ENCODE data around the gene STK10. TPM values are rescaled to one million over a fixed set of nuclear protein-coding genes. Genes with fewer than 3 reads are reported as not detected.
A peak's percentile ranks its signal among the peaks of the same experiment; 100 is the strongest.

The STK10 gene
- total RNA-seq, 1 donor from 2014 or later: 22.3 TPM

DNA sequence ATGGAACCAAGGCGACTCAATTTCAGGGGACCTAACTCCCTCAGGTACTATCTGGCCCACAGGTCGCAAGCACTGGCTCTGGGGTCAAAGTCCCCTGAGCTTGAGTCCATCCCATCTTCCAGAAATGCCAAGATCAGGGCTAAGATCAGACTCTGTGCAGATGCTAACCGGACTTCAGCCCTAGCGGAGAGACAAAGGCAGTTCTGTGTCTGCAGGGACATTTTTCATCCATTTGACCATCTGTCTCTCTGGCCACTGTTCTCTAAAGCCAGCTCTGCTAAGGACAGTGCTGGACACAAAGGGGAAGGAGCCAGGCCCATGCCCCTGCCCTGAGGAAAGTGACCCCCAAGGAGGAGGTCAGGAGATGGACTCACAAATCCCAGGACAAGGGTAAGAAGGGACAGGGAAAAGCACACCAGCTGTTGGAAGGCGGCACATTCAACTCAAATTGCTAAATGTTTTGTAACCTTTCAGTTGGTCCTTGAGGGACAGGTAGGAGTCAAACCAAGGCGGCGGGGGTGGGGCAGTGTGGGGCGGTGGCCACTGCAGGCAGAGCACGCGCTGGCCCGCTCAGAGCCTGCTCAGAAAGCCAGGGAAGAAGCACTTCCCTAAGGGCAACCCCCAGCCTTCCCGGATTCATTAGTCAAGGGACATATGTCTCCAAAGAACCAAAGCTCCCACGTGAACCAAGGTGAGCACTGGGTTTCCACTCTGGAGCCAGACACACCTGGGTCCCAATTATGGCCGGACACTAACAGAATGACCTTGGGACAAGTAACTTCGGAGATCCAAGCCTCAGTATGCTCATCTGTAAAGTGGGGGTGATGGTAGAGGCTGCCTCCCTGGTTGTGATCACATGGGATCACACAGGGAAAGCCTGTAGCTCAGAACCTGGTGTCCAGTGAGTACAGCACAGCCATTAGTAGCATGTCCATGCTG lies 42.8 kb downstream of the STK10 start:
- DNase-seq (ENCODE audit: low read depth): no peak

DNA sequence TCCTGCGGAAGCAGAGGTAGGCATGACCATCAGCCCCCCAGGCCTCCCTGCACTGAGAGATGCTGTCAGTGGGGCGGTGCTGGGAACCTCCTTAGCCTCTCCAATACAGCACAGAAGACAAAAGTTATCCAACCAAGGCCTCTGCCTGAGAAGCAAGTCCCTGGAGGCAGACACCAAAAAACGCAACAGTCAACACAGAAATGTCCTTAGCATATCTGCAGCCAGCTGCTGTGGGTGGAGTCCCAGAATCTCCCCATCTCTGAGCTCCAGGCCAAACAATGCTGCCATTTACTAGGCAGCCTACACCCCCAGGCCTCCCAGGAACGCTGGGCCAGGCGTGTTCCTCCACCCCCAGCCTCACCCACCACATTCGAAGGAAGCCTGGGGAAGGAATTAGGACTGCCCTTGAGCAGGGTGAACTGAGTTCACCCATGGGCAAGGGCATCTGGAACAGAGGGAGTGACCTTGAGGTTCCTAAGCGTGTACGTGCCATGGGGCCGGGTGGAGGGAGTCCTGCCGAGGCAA lies 43.7 kb downstream of the STK10 start:
- peak; percentile 28 for DNase-seq (ENCODE audit: low read depth)

DNA sequence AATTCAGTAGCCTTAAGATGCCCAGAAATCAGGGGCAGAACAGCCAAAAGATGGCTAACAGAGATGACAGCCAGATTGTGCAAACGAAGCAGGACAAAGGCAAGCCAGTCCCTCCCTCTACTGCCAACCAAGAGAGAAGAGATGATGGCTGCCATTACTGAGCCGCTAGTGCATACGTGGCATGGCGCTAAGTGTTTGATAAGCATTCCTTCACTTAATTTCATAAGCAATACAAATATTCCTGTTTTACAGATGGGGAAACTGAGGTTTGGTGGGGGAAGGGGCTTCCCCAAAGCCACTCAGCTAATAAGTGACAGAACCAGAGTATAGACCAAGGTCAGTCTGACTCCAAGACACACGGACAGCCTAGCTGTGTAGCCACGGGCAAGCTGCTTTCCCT lies 44.1 kb downstream of the STK10 start:
- no peak for DNase-seq (ENCODE audit: low read depth)

DNA sequence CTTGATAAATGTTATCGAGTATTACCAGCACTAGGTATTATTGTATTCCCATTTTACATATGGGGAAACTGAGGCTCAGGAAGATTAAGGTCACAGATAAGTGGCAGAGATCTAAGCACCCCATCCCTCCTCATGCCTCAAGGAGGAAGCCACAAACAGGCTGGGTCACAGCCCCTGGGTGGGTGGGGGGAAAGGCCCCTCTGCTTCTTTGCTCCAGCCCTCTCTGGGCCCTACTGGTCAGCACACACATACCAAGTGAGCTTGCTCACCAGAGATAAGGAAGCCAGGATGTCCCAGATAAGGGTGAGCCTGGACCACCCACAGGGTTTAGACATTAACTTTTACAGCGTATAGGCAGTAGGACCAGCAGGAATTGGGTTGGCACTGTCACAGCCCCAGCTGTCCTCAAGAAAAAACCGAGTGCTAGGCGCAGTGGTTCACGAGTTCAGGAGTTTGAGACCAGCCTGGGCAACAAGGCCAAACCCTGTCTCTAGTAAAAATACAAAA lies 45.3 kb downstream of the STK10 start:
- DNase-seq (ENCODE audit: low read depth): no peak

DNA sequence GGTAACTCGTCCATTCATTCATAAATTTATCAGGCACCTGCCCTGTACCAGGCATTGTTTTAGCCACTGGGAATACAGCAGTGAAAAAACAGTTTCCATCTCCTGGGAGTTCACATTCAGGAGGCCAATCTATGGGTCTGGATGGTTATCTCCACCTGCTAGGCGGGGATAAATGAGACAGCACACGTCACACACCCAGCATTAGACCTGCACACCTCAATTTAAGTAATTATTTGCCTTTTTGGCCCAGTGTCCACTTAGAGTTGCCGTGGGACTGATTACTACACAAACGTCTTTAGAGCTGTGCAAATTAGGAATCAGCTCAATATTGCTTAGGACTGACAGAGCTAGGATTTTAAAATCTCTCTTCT lies 46.1 kb downstream of the STK10 start:
- no peak for DNase-seq (ENCODE audit: low read depth)

DNA sequence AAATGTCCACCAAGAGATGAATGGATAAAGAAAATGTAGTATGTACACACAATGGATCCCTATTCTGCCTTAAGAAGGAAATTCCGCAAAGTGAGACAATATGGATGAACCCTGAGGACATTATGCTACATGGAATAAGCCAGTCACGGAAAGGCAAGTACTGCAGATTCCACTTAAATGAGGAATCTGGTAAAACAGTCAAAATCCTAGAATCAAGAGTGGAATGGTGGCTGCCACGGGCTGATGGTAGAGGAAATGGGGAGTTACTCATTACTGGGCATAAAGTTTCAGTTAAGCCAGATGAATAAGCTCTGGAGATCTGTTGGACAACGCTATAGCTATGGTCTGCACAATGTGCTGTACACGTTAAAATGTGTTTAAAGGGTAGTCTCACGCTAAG lies 47.2 kb downstream of the STK10 start:
- DNase-seq (ENCODE audit: low read depth): no peak

DNA sequence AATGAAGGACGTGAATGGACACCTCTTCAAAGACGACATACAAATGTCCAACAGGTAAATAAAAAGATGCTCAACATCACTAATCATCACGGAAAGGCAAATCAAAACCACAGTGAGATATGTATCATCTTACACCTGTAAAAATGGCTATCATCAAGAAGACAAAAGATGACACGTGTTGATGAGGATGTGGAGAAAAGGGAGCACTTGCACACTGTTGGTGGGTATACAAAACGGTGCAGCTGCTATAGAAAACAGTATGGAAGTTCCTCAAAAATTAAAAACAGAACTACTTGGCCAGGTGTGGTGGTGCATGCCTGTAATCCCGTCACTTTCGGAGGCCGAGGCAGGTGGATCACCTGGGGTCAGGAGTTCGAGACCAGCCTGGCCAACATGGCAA lies 47.9 kb downstream of the STK10 start:
- no peak for DNase-seq (ENCODE audit: low read depth)

DNA sequence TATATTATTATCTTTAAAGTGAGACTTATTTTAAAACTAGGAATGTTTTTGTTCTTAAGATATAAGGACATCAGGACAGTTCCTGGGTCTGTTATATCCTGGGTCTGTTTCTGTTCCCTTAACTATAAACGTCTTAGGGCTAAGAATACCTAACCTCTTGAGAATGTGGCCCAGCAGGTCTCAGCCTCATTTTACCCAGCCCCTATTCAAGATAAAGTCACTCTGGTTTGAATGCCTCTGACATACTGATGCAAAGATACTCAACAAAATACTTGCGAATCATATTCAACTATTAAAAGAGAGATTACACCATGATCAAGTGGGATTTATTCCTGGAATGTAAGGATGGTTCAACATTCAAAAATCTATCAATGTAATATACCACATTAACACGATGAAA lies 51.0 kb downstream of the STK10 start:
- DNase-seq (ENCODE audit: low read depth): no peak

DNA sequence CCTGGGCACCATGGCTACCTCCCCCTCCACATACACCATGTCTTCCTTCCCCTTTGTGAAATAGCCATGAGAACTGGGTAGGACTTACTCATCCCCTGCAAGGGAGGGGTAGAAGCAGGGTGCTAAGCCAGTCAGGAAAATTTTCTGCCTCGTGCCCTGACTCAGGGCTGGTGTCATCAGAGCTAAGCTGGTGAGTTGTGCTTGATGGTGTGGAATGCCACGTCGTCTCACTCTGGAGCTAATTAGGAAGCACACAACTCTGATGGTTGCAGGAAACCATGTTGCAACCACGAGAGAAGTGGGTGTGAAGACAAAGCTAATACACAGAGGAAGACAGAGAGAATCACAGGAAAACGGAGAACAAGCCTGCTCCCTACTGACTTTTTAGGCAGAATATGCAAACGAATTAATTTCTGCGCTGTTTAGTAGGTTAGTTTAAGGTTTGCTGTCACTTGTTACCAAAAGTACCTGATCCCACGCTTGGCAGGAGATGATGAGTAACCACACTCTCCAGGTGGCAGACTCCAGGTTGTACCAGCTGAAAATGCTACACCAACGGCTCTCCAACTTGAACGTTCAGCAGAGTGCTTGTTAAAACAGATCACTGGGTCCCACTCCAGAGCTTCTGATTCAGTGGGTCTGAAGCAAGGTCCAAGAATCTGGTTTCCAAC lies 54.5 kb downstream of the STK10 start:
- peak; percentile 76 for DNase-seq (ENCODE audit: low read depth)

DNA sequence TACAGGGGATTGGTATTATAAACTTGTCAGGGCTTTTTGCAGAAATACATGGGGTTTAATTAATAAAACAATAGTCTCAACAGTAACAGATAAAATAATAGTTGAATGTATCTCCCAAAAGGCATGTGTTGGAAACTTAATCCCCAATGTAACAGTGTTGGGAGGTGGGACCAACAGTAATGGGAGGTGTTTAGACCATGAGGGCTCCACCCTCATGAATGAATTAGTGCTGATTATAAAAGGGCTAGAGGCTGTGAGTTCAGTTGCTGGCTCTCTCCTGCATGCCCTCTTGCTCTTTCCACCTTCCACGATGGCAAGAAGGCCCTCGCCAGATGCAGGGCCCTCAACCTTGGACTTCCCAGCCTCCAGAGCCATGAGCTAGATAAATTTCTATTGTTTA lies 56.3 kb downstream of the STK10 start:
- DNase-seq (ENCODE audit: low read depth): no peak

DNA sequence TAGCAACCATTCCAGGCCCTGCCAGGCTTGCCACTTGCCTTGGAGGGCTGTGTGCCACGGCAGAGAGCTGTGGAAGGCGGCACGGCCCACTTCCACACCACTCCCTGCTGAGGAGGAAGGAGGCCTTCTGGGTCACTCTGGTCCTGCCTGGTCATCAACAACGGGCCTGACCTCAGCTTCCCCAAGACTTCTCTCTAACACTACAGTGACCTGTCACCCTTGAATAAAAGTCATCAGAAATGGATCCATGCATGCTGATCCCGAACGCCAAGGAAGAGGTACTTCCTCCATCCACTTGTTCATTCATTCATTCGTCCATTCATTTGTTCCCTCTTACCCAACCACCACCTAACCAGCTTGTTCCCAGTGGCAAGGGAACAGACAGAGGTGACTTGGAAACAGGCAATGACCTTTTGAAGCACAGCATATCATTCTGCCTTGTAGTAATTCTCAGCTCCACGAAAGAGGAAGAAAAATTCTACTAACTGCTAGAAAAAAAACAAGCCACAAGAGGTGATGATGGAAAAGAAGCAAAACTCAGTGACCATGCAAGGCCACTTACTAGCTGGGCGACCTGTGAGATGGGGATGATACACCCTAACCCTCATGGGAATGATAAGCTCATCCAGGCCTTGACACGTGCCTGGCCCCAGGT lies 58.6 kb downstream of the STK10 start:
- DNase-seq (ENCODE audit: low read depth): no peak

DNA sequence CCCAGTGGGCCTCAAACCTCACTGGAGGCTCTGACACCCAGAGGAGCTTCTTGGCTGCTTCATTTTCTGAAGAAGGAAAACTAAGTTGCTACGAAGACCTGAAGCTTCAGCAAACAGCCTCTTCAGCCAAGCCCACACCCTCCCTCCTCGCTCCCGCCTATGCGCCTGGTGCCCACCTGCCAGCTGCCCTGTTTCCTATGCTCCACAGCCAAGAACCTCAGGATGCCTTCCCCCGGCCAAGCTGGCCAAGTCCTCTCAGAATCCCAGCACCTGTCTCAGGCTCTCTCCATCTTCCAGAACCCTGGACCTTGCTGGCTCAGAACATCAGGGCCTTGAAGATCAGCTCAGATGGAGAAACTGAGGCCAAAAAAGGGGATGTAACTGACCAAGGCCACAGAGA lies 60.4 kb downstream of the STK10 start:
- DNase-seq (ENCODE audit: low read depth): no peak

DNA sequence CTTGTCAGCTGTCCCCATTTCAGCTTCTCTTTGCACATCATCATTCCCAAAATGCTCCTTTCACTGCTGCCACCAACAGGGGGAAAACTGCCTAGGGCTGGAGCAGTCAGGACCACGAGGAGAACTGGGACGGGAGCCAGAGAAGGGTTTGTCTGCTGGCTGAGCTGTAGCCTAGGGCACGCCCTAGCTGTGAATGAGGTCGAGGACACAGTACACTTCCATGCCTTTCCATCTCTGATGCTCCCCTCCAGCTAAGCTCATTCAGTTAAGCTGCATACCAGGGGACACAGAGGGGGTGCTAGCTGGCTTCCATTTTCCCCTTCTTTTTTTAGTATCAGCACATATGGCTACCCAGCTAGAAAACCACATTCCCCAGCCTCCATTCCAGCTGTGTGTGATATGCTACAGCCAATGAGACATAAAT lies 64.7 kb downstream of the STK10 start:
- peak; percentile 96 for DNase-seq (ENCODE audit: low read depth)

DNA sequence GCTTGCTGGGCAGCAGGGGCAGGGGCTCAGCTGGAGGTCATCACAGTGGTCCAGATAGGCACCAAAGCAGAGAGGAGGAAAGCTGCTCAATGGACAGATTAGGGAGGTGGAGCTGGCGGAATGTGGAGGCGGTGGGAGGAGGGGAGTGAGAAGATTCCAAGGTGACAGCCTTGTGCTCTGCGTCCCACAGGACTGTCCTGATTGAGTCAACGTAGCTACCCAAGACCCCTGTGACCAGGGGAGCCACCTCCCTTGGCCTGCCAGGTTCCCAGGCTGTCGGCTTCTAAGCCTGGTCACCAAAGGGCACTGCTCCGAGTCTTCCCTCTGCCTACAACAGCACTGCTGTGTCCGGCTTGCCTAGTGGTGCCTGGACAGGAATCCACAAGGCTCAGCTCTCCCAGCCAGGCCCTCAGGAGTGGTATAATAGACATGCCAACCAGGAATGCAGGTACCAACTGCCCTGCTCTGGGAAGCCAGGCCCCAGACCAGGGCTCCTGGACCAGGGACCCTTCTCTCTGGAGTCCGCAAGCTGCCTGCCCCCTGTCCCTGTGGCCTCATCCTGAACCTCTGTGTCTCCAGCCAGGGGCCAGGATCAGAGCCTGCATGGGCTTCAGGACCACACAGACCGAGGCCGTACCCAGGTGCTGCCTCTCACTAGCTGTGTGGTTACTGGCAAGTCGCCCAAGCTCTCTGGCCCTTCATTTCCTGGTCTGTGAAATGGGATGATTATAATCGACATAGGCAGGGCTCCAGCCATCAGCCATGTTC lies 67.9 kb downstream of the STK10 start:
- DNase-seq (ENCODE audit: low read depth): no peak

DNA sequence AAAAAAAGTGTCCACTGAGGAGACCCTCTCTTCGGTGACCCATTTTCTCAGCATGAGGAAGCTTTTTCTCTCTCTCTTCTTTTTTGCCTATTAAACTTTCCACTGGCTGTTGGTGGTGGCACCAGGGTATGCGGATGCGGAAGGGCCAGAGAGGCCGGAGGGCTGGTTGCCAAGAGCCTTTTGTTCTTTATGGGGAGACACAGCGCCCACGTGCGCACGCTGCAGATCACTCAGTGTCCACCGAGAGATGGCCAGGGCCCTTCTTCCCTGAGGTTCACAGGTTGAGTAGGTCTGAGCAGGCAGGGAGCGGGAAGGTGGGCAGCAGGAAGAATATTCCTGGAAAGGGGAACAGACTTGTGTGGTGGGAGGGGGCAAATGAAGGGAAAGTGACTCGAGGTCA lies 69.1 kb downstream of the STK10 start:
- DNase-seq (ENCODE audit: low read depth): no peak

DNA sequence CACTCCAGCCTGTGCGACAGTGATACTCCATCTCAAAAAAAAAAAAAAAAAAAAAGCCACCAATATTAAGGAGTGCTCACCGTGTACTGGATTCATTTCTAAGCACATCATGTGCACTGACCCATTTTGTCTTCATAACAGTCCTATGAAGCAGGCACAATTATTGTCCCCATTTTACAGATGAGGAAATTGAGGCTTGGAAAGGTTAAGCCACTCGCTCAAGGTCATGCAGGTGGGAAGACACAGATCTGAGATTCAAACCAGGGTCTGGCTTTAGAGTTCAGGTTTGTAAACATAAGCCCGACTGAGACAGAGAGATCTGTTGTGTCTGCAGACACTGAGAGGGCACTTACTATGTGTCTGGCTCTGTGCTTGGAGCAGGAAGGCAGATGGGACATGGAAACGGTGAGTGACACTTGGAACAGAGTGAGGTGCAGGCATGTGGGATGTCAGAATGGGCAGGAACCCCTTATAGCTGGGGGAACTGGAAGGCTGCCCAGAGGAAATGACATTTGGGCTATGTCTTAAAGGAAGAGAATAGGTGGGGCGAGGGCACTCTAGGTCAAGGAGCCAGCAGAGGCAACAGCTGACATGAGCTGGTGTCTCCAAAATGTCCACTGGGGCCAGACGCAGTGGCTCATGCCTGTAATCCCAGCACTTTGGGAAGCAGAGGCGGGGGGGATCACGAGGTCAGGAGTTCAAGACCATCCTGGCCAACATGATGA lies 69.9 kb downstream of the STK10 start:
- peak; percentile 60 for DNase-seq (ENCODE audit: low read depth)

DNA sequence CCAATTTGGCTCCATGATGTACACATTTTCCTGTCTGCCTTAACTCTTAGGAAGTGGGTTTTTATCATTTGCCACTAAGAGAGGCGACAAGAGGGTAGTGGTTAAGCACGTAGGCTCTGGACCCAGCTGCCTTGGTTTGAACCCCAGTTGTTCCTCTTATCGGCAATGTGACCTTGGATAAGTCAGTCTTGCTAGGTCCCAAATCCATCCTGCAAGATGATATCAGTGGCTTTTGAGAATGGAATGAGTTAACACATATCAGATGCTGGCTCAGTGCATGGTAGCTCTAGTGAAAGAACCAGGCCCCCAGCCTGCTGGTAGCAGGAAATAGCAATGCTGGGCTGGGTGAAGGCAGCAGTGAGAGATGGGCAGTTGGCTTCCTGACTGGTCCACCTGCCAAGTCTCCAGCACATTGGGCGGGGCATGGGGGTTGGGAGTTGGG lies 72.5 kb downstream of the STK10 start:
- peak; percentile 66 for DNase-seq (ENCODE audit: low read depth)

DNA sequence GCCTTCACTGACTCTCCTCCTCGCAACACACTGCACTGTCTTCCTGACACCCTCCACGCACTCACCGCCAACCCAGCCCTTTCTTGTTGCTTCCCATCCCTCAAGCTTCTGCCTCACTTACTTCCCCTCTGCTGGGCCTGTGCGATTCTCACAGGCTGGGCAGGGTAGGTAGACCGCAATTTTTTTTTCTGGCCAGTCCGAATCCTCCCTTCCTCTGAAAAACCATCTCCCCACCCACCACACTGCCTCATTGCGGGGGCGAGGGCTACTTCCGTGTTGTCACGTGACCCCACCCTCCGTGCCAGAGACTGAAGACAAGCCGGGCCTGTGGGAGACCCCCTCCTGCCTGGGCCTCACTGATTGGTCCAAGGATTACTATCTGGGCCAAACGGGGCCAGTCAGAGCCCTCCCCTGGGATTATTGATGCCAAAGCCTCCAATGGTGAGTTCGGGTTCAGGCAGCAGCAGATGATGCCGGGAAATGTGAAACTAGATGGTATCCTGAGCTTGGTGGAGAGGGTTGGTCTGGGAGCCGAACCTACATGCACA lies 73.1 kb downstream of the STK10 start:
- DNase-seq (ENCODE audit: low read depth): no peak

DNA sequence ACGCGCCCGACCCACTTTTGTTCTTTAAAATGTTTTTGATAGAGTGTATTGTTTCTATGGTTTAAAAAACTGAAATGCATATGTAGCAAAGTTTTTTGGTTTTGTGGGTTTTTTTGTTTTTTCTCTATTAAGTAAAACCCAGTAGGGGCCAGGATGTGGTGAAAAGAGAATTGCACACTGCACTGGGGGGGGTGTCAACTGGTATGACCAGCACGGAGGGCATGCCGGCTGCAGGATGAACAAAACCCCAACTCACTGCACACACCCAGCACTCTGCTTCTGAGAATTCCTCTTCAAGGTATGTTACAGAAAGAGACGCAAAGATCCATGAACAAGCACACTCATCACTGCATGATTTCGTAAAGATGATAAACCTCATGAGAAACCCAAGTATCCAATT lies 75.0 kb downstream of the STK10 start:
- no peak for DNase-seq (ENCODE audit: low read depth)

DNA sequence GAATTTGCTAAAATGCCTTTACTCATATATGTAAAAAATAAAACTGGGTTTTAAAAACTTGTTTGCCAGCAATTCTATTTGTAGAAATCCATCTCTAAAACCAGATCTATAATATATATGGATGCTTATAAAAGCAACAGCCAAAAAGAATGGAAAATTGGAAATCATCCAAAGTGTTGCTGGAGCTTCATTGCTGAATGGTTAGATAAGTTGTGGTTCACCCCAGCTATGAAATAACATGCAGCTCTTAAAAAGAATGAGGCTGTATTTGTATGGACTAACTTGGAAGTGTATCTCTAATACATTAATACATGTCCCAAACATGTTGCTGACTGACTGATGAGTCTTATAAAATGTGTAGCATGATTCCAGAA lies 76.2 kb downstream of the STK10 start:
- DNase-seq (ENCODE audit: low read depth): peak; percentile 69
